SK-N-SH (cell line): ENCODE measurements around the gene PDZD2. TPM values are rescaled to one million over a fixed set of nuclear protein-coding genes. Genes with fewer than 3 reads are reported as not detected.

ENCODE experiments used
- CTCF ChIA-PET: fragments of 300-600, 350-600 bp; formaldehyde crosslinking; extraction: SDS; loops from one replicate; lab custom pipeline; 2021; lab: Yijun Ruan, JAX
- POLR2A ChIA-PET: fragments of 350-600 bp; sonication (Branson Sonifier 250); formaldehyde crosslinking; extraction: SDS; loops from one replicate; lab custom pipeline; 2020; ENCODE audit warnings: antibody characterized with exemption, inconsistent platforms; lab: Yijun Ruan, JAX
- DNase-seq: peaks from one replicate; pipeline ENCODE4 v3.0.0; 2012
- H2AFZ ChIP-seq: fragments of 200-600 bp; sonication (generic); 2 replicates; pipeline ENCODE4 v1.8.1; 2016; ENCODE audit warnings: antibody characterized with exemption, mild to moderate bottlenecking, low read depth
- H3F3A ChIP-seq: fragments of 200-600 bp; sonication (generic); replicated peaks from 2 replicates; pipeline ENCODE3; 2016; ENCODE audit warnings: antibody characterized with exemption, mild to moderate bottlenecking; ENCODE audit not compliant: insufficient read depth
- H3K27ac ChIP-seq, 2 experiments: fragments of 200-500 bp in 1 of 2; fragments of 200-600 bp in 1 of 2; sonication (Bioruptor generic) in 1 of 2; sonication (generic), shearing (Covaris generic) in 1 of 2; 2 replicates each; pipeline versions ENCODE4 v1.5.1 to v1.6.1; 2014 to 2016; ENCODE audit warnings: low read depth in 2 of 2, inconsistent platforms in 1 of 2, low read length in 1 of 2, mild to moderate bottlenecking in 1 of 2, mixed read lengths in 1 of 2
- H3K27me3 ChIP-seq: fragments of 200-600 bp; sonication (generic), shearing (Covaris generic); 2 replicates; pipeline ENCODE4 v1.6.1; 2016; ENCODE audit warnings: mixed run types; ENCODE audit not compliant: insufficient read depth
- H3K36me3 ChIP-seq, 2 experiments: fragments of 200-500 bp in 1 of 2; fragments of 200-600 bp in 1 of 2; sonication (Bioruptor generic) in 1 of 2; sonication (generic) in 1 of 2; replicated peaks in 1 of 2; 2 replicates each; pipeline versions ENCODE3 to v1.5.1; 2014 to 2016; ENCODE audit warnings: low read length in 1 of 2, mild to moderate bottlenecking in 1 of 2; ENCODE audit not compliant: insufficient read depth in 2 of 2, control insufficient read depth in 1 of 2
- H3K4me1 ChIP-seq, 2 experiments: fragments of 200-500 bp in 1 of 2; fragments of 200-600 bp in 1 of 2; sonication (Bioruptor generic) in 1 of 2; sonication (generic), shearing (Covaris generic) in 1 of 2; 2 replicates each; pipeline versions ENCODE4 v1.5.1 to v1.6.1; 2014 to 2016; ENCODE audit warnings: low read depth in 1 of 2, low read length in 1 of 2, mixed run types in 1 of 2; ENCODE audit not compliant: insufficient read depth in 2 of 2, control insufficient read depth in 1 of 2
- H3K4me2 ChIP-seq: fragments of 200-600 bp; sonication (generic), shearing (Covaris generic); 2 replicates; pipeline ENCODE4 v1.6.1; 2017; ENCODE audit warnings: mixed run types
- H3K4me3 ChIP-seq, 2 experiments: fragments of 200-500 bp in 1 of 2; fragments of 200-600 bp in 1 of 2; sonication (Bioruptor generic) in 1 of 2; sonication (generic), shearing (Covaris generic) in 1 of 2; 2 replicates each; pipeline versions ENCODE4 v1.5.1 to v1.8.1; 2014 to 2016; ENCODE audit warnings: low read depth in 2 of 2, inconsistent platforms in 1 of 2, low read length in 1 of 2, mild to moderate bottlenecking in 1 of 2, mixed read lengths in 1 of 2, moderate library complexity in 1 of 2
- H3K79me2 ChIP-seq: fragments of 200-600 bp; sonication (generic); 2 replicates; pipeline ENCODE4 v1.8.1; 2017; ENCODE audit warnings: mild to moderate bottlenecking; ENCODE audit not compliant: insufficient read depth
- H3K9ac ChIP-seq: fragments of 200-600 bp; sonication (generic); 2 replicates; pipeline ENCODE4 v1.6.1; 2017; ENCODE audit warnings: mixed run types
- H3K9me2 ChIP-seq: fragments of 200-600 bp; sonication (generic); 2 replicates; pipeline ENCODE4 v1.6.1; 2017; ENCODE audit warnings: mixed run types
- H3K9me3 ChIP-seq: fragments of 200-600 bp; sonication (generic); 2 replicates; pipeline ENCODE4 v1.6.1; 2017; ENCODE audit warnings: mixed run types, mild to moderate bottlenecking, moderate library complexity
- H4K20me1 ChIP-seq: fragments of 200-600 bp; sonication (generic); 2 replicates; pipeline ENCODE4 v1.6.1; 2017; ENCODE audit warnings: mild to moderate bottlenecking, mixed run types; ENCODE audit not compliant: insufficient read depth
- ELF1 ChIP-seq: IDR thresholded peaks from 2 replicates; pipeline ENCODE4 v1.4.0; 2012
- FOXJ3 ChIP-seq: sonication (generic); formaldehyde crosslinking; IDR thresholded peaks from 2 replicates; pipeline ENCODE4 v1.5.1; 2020; ENCODE audit warnings: mild to moderate bottlenecking, missing genetic modification reagents
- GABPA ChIP-seq: IDR thresholded peaks from 2 replicates; pipeline ENCODE4 v1.4.0; 2012; ENCODE audit warnings: low read depth, mild to moderate bottlenecking
- GATA2 ChIP-seq: sonication (generic); formaldehyde crosslinking; IDR thresholded peaks from 2 replicates; pipeline ENCODE4 v1.5.0; 2020; ENCODE audit warnings: mild to moderate bottlenecking, missing genetic modification reagents
- IRF3 ChIP-seq: fragments of 150-350 bp; IDR thresholded peaks from 2 replicates; pipeline ENCODE4 v1.6.1; 2016; ENCODE audit warnings: mild to moderate bottlenecking, low read depth, low read length
- JUND ChIP-seq: IDR thresholded peaks from 2 replicates; pipeline ENCODE4 v1.4.0; 2012
- MEF2A ChIP-seq: IDR thresholded peaks from 2 replicates; pipeline ENCODE4 v1.4.0; 2012; ENCODE audit warnings: low read depth, borderline replicate concordance
- NFIC ChIP-seq: IDR thresholded peaks from 2 replicates; pipeline ENCODE4 v1.4.0; 2012; ENCODE audit warnings: borderline replicate concordance
- RAD21 ChIP-seq: IDR thresholded peaks from 2 replicates; pipeline ENCODE4 v1.6.1; 2012; ENCODE audit warnings: mild to moderate bottlenecking, low read length
- RFX5 ChIP-seq: IDR thresholded peaks from 2 replicates; pipeline ENCODE4 v1.6.1; 2012; ENCODE audit warnings: mild to moderate bottlenecking, improper control_type of control experiment, low read length
- SMC3 ChIP-seq: IDR thresholded peaks from 2 replicates; pipeline ENCODE4 v1.6.1; 2012; ENCODE audit warnings: low read depth, low read length, improper control_type of control experiment
- TCF12 ChIP-seq: IDR thresholded peaks from 2 replicates; pipeline ENCODE4 v1.4.0; 2012
- TEAD4 ChIP-seq: IDR thresholded peaks from 2 replicates; pipeline ENCODE4 v1.4.0; 2012; ENCODE audit warnings: mild to moderate bottlenecking, borderline replicate concordance; ENCODE audit not compliant: insufficient read depth
- USF1 ChIP-seq: IDR thresholded peaks from 2 replicates; pipeline ENCODE4 v1.4.0; 2012; ENCODE audit warnings: low read depth, borderline replicate concordance
- USF2 ChIP-seq: fragments of 150-350 bp; IDR thresholded peaks from 2 replicates; pipeline ENCODE4 v1.6.1; 2017; ENCODE audit warnings: antibody characterized with exemption, low read length, low read depth, borderline replicate concordance
- YY1 ChIP-seq: IDR thresholded peaks from 2 replicates; pipeline ENCODE4 v1.4.0; 2012; ENCODE audit warnings: low read depth, mild to moderate bottlenecking
- WGBS: methylation state at CpG from one replicate; pipeline ENCODE4 v1.1.6; 2017; ENCODE audit warnings: low lambda C conversion rate; 5-methylcytosine and 5-hydroxymethylcytosine counted together
- polyA plus RNA-seq, 3 experiments: library from polyadenylated mRNA; depleted of rRNA; stranded (reverse); fragments of >200 nt; gene quantifications; 2 replicates each; pipeline ENCODE4 v1.2.3, GENCODE V29; 2012
- TF ChIP-seq, protein P1 (sequence below): IDR thresholded peaks from 2 replicates; pipeline ENCODE4 v1.4.0; 2012; ENCODE audit warnings: low read depth
- TF ChIP-seq, protein P2 (sequence below): IDR thresholded peaks from 2 replicates; pipeline ENCODE4 v1.6.1; 2012; ENCODE audit warnings: mild to moderate bottlenecking, low read depth, low read length, moderate library complexity

PDZD2 gene
- polyA plus RNA-seq, 1 of the 3 experiments (the other 2 are of a cell fraction): 0.13 TPM

GRCh38 chr5:32029261-32029660 is 390.3 kb downstream of the PDZD2 start:
- Histone ChIP-seq H3K27me3 (no peaks in the 10 kb centered on the region; the same call in 1 of the 2 replicates), H2AFZ (no peak overlapping the region), H3K9ac (no peak overlapping the region), H3F3A (peaks cover 6% of the 10 kb centered on the region), H3K36me3 (no peaks in the 10 kb centered on the region), H3K4me3 (no peak overlapping the region), H3K4me2 (no peak overlapping the region), H4K20me1 (no peaks in the 10 kb centered on the region), H3K4me1 (peaks cover 0 to 26% of the 10 kb centered on the region in 2 experiments; a peak in 2 of 4 replicates), H3K9me3 (no peaks in the 10 kb centered on the region), H3K79me2 (no peaks in the 10 kb centered on the region), H3K9me2 (no peaks in the 10 kb centered on the region), H3K27ac (no peak overlapping the region)
- 90% methylated on average over 2 of the region's 2 CpGs for WGBS
- POLR2A ChIA-PET: no interaction called here
- DNase-seq: no peak
- CTCF ChIA-PET: interaction anchor here (1.0 to 1.6 kb wide), 3 partner anchors 14 to 204 kb away, joined by 3 to 4 read pairs (median 3); no protein-coding TSS in a partner anchor
- TF ChIP-seq, protein P1, sequence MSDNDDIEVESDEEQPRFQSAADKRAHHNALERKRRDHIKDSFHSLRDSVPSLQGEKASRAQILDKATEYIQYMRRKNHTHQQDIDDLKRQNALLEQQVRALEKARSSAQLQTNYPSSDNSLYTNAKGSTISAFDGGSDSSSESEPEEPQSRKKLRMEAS: no peak
- no peak for TF ChIP-seq FOXJ3
- TF ChIP-seq JUND: no peak
- TF ChIP-seq NFIC: no peak
- no peak for TF ChIP-seq TCF12
- no peak for TF ChIP-seq IRF3
- TF ChIP-seq YY1: no peak
- no peak for TF ChIP-seq SMC3
- no peak for TF ChIP-seq ELF1
- no peak for TF ChIP-seq RFX5

DNA sequence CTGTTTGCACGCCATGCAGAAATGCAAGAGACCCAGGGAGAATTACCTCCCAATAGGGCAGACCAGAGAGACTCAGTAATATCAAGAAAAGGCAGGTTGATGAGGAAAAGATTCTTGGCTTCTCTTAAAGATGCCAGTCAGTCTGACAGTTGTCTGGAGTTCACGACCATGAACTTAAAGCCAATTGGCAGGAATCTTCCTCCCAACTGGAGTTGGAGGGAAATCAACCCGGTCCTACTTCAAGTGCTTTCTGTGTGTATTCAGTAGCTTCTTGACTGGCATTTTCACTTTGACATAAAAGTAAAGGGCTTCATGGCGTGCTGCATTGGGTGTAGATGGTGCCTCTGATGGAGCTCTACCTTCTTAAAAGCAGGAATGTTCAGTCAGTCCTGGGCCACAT is 390.9 kb downstream of the PDZD2 start:
- no peak for DNase-seq
- Histone ChIP-seq H2AFZ (no peak overlapping the region), H3K9me2 (no peaks in the 10 kb centered on the region), H3K4me1 (peaks cover 0 to 26% of the 10 kb centered on the region in 2 experiments; a peak in 2 of 4 replicates), H3K27ac (no peak overlapping the region), H3K27me3 (no peaks in the 10 kb centered on the region; the same call in 1 of the 2 replicates), H3F3A (peaks cover 6% of the 10 kb centered on the region), H3K4me2 (no peak overlapping the region), H3K36me3 (no peaks in the 10 kb centered on the region), H3K4me3 (no peak overlapping the region), H3K9me3 (no peaks in the 10 kb centered on the region), H4K20me1 (no peaks in the 10 kb centered on the region), H3K79me2 (no peaks in the 10 kb centered on the region), H3K9ac (no peak overlapping the region)
- CTCF ChIA-PET: interaction anchor here (1.3 to 2.4 kb wide), 2 partner anchors 47 to 205 kb away, joined by 4 to 8 read pairs; no protein-coding TSS in a partner anchor
- 85% methylated on average over 4 of the region's 4 CpGs for WGBS
- TF ChIP-seq, protein P1: no peak
- TF ChIP-seq RFX5 (no peak), TEAD4 (no peak), GATA2 (CRISPR knock-in tag) (no peak), FOXJ3 (no peak), USF2 (no peak), USF1 (no peak), RAD21 (no peak), MEF2A (no peak), GABPA (no peak)
- TF ChIP-seq, protein P2, sequence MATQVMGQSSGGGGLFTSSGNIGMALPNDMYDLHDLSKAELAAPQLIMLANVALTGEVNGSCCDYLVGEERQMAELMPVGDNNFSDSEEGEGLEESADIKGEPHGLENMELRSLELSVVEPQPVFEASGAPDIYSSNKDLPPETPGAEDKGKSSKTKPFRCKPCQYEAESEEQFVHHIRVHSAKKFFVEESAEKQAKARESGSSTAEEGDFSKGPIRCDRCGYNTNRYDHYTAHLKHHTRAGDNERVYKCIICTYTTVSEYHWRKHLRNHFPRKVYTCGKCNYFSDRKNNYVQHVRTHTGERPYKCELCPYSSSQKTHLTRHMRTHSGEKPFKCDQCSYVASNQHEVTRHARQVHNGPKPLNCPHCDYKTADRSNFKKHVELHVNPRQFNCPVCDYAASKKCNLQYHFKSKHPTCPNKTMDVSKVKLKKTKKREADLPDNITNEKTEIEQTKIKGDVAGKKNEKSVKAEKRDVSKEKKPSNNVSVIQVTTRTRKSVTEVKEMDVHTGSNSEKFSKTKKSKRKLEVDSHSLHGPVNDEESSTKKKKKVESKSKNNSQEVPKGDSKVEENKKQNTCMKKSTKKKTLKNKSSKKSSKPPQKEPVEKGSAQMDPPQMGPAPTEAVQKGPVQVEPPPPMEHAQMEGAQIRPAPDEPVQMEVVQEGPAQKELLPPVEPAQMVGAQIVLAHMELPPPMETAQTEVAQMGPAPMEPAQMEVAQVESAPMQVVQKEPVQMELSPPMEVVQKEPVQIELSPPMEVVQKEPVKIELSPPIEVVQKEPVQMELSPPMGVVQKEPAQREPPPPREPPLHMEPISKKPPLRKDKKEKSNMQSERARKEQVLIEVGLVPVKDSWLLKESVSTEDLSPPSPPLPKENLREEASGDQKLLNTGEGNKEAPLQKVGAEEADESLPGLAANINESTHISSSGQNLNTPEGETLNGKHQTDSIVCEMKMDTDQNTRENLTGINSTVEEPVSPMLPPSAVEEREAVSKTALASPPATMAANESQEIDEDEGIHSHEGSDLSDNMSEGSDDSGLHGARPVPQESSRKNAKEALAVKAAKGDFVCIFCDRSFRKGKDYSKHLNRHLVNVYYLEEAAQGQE: no peak
- POLR2A ChIA-PET: no interaction called here
